GM23338 (cell line): ENCODE measurements around the gene UTP11. TPM values are rescaled to one million over a fixed set of nuclear protein-coding genes. Genes with fewer than 3 reads are reported as not detected.

ENCODE experiments used
- ATAC-seq: fragments of 200-7000 bp; cut with Tn5 transposase; 3 replicates; pipeline ENCODE4 v1.9.1; 2020
- DNase-seq: peaks from one replicate; pipeline ENCODE4 v3.0.0-alpha.2; 2015; ENCODE audit warnings: low spot score
- H2AFZ ChIP-seq: fragments of 200-600 bp; sonication (generic); 2 replicates; pipeline ENCODE4 v1.8.0; 2016; ENCODE audit warnings: antibody characterized with exemption, mild to moderate bottlenecking, moderate library complexity
- H3F3A ChIP-seq: fragments of 200-600 bp; sonication (generic); replicated peaks from 2 replicates; pipeline ENCODE4 v1.8.0; 2017; ENCODE audit warnings: antibody characterized with exemption, mixed run types, low read depth
- H3K27ac ChIP-seq: fragments of 200-600 bp; sonication (generic); 2 replicates; pipeline ENCODE4 v1.6.1; 2016; ENCODE audit warnings: low read depth
- H3K27me3 ChIP-seq: fragments of 200-600 bp; sonication (generic); 2 replicates; pipeline ENCODE4 v1.8.0; 2016; ENCODE audit warnings: mild to moderate bottlenecking, mixed run types, moderate library complexity; ENCODE audit not compliant: insufficient read depth
- H3K36me3 ChIP-seq: fragments of 200-600 bp; sonication (generic); 2 replicates; pipeline ENCODE4 v1.8.0; 2016; ENCODE audit warnings: mild to moderate bottlenecking; ENCODE audit not compliant: insufficient read depth
- H3K4me1 ChIP-seq: fragments of 200-600 bp; sonication (generic); 2 replicates; pipeline ENCODE4 v1.8.0; 2016; ENCODE audit warnings: mild to moderate bottlenecking, moderate library complexity; ENCODE audit not compliant: insufficient read depth
- H3K4me2 ChIP-seq: fragments of 200-600 bp; sonication (generic); 2 replicates; pipeline ENCODE4 v1.7.1; 2017; ENCODE audit warnings: mixed run types
- H3K4me3 ChIP-seq: fragments of 200-600 bp; sonication (generic); 2 replicates; pipeline ENCODE4 v1.6.1; 2016; ENCODE audit warnings: mixed run types
- H3K79me2 ChIP-seq: fragments of 200-600 bp; sonication (generic); replicated peaks from 2 replicates; pipeline ENCODE4 v1.8.0; 2017; ENCODE audit warnings: mild to moderate bottlenecking; ENCODE audit not compliant: insufficient read depth
- H3K9me2 ChIP-seq: fragments of 200-600 bp; sonication (generic); 2 replicates; pipeline ENCODE4 v1.8.0; 2017; ENCODE audit not compliant: insufficient read depth
- H4K20me1 ChIP-seq: fragments of 200-600 bp; sonication (generic); replicated peaks from 2 replicates; pipeline ENCODE4 v1.8.0; 2017; ENCODE audit warnings: mild to moderate bottlenecking; ENCODE audit not compliant: insufficient read depth
- H3K27ac Mint-ChIP-seq: 2 replicates; pipeline ENCODE4 v1.8.0; 2020; ENCODE audit warnings: inconsistent platforms, mild to moderate bottlenecking, moderate library complexity, mixed read lengths
- H3K27me3 Mint-ChIP-seq: 3 replicates; pipeline ENCODE4 v1.8.0; 2022; ENCODE audit warnings: low read depth, mild to moderate bottlenecking, moderate library complexity, mixed read lengths, inconsistent platforms; ENCODE audit not compliant: insufficient read depth, poor library complexity
- H3K36me3 Mint-ChIP-seq: 3 replicates; pipeline ENCODE4 v1.8.0; 2021; ENCODE audit warnings: low read depth, mild to moderate bottlenecking, inconsistent platforms, moderate library complexity, mixed read lengths
- H3K4me1 Mint-ChIP-seq: 3 replicates; pipeline ENCODE4 v1.8.0; 2020; ENCODE audit warnings: mild to moderate bottlenecking, inconsistent platforms, mixed read lengths
- H3K4me3 Mint-ChIP-seq: 3 replicates; pipeline ENCODE4 v1.8.0; 2021; ENCODE audit warnings: moderate library complexity, mild to moderate bottlenecking, inconsistent platforms, mixed read lengths
- H3K9me3 Mint-ChIP-seq: 3 replicates; pipeline ENCODE4 v1.8.0; 2020; ENCODE audit warnings: moderate library complexity, mild to moderate bottlenecking, inconsistent platforms, mixed read lengths
- CREB1 ChIP-seq: fragments of 250-450 bp; sonication (Bioruptor Pico); IDR thresholded peaks from 2 replicates; pipeline ENCODE4 v1.5.0; 2020; ENCODE audit warnings: low read depth, mild to moderate bottlenecking, moderate library complexity
- EZH2 ChIP-seq: fragments of 200-600 bp; sonication (generic); IDR thresholded peaks from one replicate; pipeline ENCODE4 v1.8.0; 2017; ENCODE audit warnings: antibody characterized with exemption, mild to moderate bottlenecking, low read depth; ENCODE audit not compliant: unreplicated experiment
- EZH2phosphoT487 ChIP-seq: fragments of 200-600 bp; sonication (generic); IDR thresholded peaks from one replicate; pipeline ENCODE4 v1.8.1; 2018; ENCODE audit warnings: antibody characterized with exemption; ENCODE audit not compliant: unreplicated experiment
- JUNB ChIP-seq: IDR thresholded peaks from one replicate; pipeline ENCODE4 v1.6.1; 2016; ENCODE audit warnings: antibody characterized with exemption; ENCODE audit not compliant: unreplicated experiment
- NANOG ChIP-seq: IDR thresholded peaks from 2 replicates; pipeline ENCODE4 v1.6.1; 2016; ENCODE audit warnings: antibody characterized with exemption, borderline replicate concordance
- POLR2AphosphoS5 ChIP-seq: IDR thresholded peaks from 2 replicates; pipeline ENCODE4 v1.6.1; 2016; ENCODE audit warnings: antibody characterized with exemption, low read depth
- REST ChIP-seq: IDR thresholded peaks from one replicate; pipeline ENCODE4 v1.6.1; 2018; ENCODE audit warnings: antibody characterized with exemption; ENCODE audit not compliant: unreplicated experiment
- STAT1 ChIP-seq: IDR thresholded peaks from one replicate; pipeline ENCODE4 v1.6.1; 2016; ENCODE audit warnings: antibody characterized with exemption; ENCODE audit not compliant: unreplicated experiment
- ZNF114 ChIP-seq: fragments of 250-450 bp; sonication (Bioruptor Pico); IDR thresholded peaks from 2 replicates; pipeline ENCODE4 v1.5.0; 2020; ENCODE audit warnings: mild to moderate bottlenecking, moderate library complexity
- ZNF331 ChIP-seq: fragments of 250-450 bp; sonication (Bioruptor Pico); IDR thresholded peaks from 2 replicates; pipeline ENCODE4 v1.5.0; 2020; ENCODE audit warnings: low read depth, mild to moderate bottlenecking, moderate library complexity
- polyA plus RNA-seq: library from polyadenylated mRNA; unstranded; fragments of >200 nt; fragmentation: Nextera tagmentation; extraction: Ambion mirVana; gene quantifications from 2 replicates; pipeline ENCODE4 v1.2.1, GENCODE V29; 2016
- total RNA-seq: library from RNA; depleted of rRNA; stranded (reverse); fragments of >200 nt; shearing (Covaris generic); gene quantifications from 2 replicates; pipeline ENCODE4 v1.2.3, GENCODE V29; 2014
- TF ChIP-seq, protein P1 (sequence below): fragments of 250-450 bp; sonication (Bioruptor Pico); IDR thresholded peaks from 2 replicates; pipeline ENCODE4 v1.5.0; 2020; ENCODE audit warnings: mild to moderate bottlenecking, moderate library complexity
- TF ChIP-seq, protein P2 (sequence below): IDR thresholded peaks from 2 replicates; pipeline ENCODE4 v1.6.1; 2016; ENCODE audit warnings: antibody characterized with exemption
- TF ChIP-seq, protein P3 (sequence below), 2 experiments: fragments of 200-600 bp in 1 of 2; sonication (generic) in 1 of 2; conservative IDR thresholded peaks; 2 replicates each; pipeline versions ENCODE4 v1.5.1 to v1.6.1; 2016 to 2017; ENCODE audit warnings: antibody characterized with exemption in 2 of 2, low read depth in 2 of 2, mild to moderate bottlenecking in 2 of 2, moderate library complexity in 1 of 2

The UTP11 gene
- total and polyA plus RNA-seq, 2 experiments from 2014 or later, result 67.8 to 105 TPM

DNA sequence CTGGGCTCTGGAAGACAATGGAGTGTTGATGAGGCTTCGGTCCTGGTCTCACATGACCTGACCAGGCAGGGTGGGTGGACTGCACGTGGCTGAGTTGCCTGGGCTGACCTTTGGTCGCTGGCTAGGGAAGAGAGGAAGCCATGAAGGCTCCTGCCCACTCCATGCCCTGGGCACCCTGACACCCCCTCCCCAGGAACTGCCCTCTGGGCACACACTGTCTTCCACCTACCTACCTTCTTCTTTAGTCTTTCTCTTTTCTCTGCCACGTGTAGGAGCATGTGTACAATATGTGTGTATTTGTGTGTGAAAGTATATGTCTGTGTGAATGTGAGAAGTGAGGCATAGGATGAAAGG lies 19.0 kb downstream of the UTP11 start:
- Histone ChIP-seq H3K27ac (no peak overlapping the region), H2AFZ (no peak overlapping the region), H3K27me3 (no peaks in the 10 kb centered on the region), H3F3A (peaks cover 14% of the 10 kb centered on the region), H3K9me2 (no peaks in the 10 kb centered on the region; the same call in 1 of the 2 replicates), H3K4me1 (peaks cover 34% of the 10 kb centered on the region), H3K4me3 (no peak overlapping the region), H3K4me2 (no peak overlapping the region), H3K79me2 (no peaks in the 10 kb centered on the region), H4K20me1 (no peaks in the 10 kb centered on the region; the same call in 1 of the 2 replicates), H3K36me3 (no peaks in the 10 kb centered on the region)
- Mint-ChIP-seq H3K27ac (no peak overlapping the region; the same call in 1 of the 2 replicates), H3K4me1 (peaks cover 49% of the 10 kb centered on the region), H3K4me3 (no peak overlapping the region; the same call in 2 of the 3 replicates), H3K27me3 (peaks cover 13% of the 10 kb centered on the region), H3K36me3 (no peaks in the 10 kb centered on the region; the same call in 2 of the 3 replicates), H3K9me3 (no peaks in the 10 kb centered on the region)
- no peak for TF ChIP-seq EZH2phosphoT487
- no peak for TF ChIP-seq NANOG
- no peak for TF ChIP-seq POLR2AphosphoS5
- TF ChIP-seq, protein P1, sequence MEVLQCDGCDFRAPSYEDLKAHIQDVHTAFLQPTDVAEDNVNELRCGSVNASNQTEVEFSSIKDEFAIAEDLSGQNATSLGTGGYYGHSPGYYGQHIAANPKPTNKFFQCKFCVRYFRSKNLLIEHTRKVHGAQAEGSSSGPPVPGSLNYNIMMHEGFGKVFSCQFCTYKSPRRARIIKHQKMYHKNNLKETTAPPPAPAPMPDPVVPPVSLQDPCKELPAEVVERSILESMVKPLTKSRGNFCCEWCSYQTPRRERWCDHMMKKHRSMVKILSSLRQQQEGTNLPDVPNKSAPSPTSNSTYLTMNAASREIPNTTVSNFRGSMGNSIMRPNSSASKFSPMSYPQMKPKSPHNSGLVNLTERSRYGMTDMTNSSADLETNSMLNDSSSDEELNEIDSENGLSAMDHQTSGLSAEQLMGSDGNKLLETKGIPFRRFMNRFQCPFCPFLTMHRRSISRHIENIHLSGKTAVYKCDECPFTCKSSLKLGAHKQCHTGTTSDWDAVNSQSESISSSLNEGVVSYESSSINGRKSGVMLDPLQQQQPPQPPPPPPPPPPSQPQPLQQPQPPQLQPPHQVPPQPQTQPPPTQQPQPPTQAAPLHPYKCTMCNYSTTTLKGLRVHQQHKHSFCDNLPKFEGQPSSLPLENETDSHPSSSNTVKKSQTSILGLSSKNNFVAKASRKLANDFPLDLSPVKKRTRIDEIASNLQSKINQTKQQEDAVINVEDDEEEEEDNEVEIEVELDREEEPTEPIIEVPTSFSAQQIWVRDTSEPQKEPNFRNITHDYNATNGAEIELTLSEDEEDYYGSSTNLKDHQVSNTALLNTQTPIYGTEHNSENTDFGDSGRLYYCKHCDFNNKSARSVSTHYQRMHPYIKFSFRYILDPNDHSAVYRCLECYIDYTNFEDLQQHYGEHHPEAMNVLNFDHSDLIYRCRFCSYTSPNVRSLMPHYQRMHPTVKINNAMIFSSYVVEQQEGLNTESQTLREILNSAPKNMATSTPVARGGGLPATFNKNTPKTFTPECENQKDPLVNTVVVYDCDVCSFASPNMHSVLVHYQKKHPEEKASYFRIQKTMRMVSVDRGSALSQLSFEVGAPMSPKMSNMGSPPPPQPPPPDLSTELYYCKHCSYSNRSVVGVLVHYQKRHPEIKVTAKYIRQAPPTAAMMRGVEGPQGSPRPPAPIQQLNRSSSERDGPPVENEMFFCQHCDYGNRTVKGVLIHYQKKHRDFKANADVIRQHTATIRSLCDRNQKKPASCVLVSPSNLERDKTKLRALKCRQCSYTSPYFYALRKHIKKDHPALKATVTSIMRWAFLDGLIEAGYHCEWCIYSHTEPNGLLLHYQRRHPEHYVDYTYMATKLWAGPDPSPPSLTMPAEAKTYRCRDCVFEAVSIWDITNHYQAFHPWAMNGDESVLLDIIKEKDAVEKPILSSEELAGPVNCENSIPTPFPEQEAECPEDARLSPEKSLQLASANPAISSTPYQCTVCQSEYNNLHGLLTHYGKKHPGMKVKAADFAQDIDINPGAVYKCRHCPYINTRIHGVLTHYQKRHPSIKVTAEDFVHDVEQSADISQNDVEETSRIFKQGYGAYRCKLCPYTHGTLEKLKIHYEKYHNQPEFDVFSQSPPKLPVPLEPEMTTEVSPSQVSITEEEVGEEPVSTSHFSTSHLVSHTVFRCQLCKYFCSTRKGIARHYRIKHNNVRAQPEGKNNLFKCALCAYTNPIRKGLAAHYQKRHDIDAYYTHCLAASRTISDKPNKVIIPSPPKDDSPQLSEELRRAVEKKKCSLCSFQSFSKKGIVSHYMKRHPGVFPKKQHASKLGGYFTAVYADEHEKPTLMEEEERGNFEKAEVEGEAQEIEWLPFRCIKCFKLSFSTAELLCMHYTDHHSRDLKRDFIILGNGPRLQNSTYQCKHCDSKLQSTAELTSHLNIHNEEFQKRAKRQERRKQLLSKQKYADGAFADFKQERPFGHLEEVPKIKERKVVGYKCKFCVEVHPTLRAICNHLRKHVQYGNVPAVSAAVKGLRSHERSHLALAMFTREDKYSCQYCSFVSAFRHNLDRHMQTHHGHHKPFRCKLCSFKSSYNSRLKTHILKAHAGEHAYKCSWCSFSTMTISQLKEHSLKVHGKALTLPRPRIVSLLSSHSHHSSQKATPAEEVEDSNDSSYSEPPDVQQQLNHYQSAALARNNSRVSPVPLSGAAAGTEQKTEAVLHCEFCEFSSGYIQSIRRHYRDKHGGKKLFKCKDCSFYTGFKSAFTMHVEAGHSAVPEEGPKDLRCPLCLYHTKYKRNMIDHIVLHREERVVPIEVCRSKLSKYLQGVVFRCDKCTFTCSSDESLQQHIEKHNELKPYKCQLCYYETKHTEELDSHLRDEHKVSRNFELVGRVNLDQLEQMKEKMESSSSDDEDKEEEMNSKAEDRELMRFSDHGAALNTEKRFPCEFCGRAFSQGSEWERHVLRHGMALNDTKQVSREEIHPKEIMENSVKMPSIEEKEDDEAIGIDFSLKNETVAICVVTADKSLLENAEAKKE (CRISPR knock-in tag), result no peak
- no peak for TF ChIP-seq JUNB
- TF ChIP-seq, protein P2, sequence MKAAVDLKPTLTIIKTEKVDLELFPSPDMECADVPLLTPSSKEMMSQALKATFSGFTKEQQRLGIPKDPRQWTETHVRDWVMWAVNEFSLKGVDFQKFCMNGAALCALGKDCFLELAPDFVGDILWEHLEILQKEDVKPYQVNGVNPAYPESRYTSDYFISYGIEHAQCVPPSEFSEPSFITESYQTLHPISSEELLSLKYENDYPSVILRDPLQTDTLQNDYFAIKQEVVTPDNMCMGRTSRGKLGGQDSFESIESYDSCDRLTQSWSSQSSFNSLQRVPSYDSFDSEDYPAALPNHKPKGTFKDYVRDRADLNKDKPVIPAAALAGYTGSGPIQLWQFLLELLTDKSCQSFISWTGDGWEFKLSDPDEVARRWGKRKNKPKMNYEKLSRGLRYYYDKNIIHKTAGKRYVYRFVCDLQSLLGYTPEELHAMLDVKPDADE, result no peak
- no peak for TF ChIP-seq ZNF331 (CRISPR knock-in tag)
- no peak for TF ChIP-seq REST
- TF ChIP-seq STAT1, result no peak
- TF ChIP-seq EZH2, result no peak
- TF ChIP-seq CREB1, result no peak
- TF ChIP-seq ZNF114 (CRISPR knock-in tag), result no peak
- TF ChIP-seq, protein P3, sequence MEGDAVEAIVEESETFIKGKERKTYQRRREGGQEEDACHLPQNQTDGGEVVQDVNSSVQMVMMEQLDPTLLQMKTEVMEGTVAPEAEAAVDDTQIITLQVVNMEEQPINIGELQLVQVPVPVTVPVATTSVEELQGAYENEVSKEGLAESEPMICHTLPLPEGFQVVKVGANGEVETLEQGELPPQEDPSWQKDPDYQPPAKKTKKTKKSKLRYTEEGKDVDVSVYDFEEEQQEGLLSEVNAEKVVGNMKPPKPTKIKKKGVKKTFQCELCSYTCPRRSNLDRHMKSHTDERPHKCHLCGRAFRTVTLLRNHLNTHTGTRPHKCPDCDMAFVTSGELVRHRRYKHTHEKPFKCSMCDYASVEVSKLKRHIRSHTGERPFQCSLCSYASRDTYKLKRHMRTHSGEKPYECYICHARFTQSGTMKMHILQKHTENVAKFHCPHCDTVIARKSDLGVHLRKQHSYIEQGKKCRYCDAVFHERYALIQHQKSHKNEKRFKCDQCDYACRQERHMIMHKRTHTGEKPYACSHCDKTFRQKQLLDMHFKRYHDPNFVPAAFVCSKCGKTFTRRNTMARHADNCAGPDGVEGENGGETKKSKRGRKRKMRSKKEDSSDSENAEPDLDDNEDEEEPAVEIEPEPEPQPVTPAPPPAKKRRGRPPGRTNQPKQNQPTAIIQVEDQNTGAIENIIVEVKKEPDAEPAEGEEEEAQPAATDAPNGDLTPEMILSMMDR (conservative IDR thresholded peaks at IDR 0.05; ENCODE audit: low read depth in 2 of 2), result no peak
- ATAC-seq, result no peak
- DNase-seq, result no peak
